IgD-negative memory B cell (primary cell): ENCODE results near the gene LCLAT1. TPM values are rescaled to one million over a fixed set of nuclear protein-coding genes. Genes with fewer than 3 reads are reported as not detected.

Experiments
- H3K27ac Mint-ChIP-seq, 3 donors: one replicate each; pipeline ENCODE4 v1.8.0; 2020 to 2022; ENCODE audit warnings: mild to moderate bottlenecking in 3 of 3, mixed read lengths in 3 of 3, moderate library complexity in 1 of 3
- H3K27me3 Mint-ChIP-seq: one replicate; pipeline ENCODE4 v1.8.0; 2021; ENCODE audit warnings: mixed read lengths
- H3K36me3 Mint-ChIP-seq: one replicate; pipeline ENCODE4 v1.8.0; 2020; ENCODE audit warnings: mild to moderate bottlenecking, mixed read lengths
- H3K4me1 Mint-ChIP-seq, 3 donors: one replicate each; pipeline ENCODE4 v1.8.0; 2020 to 2022; ENCODE audit warnings: mixed read lengths in 3 of 3, mild to moderate bottlenecking in 1 of 3
- H3K4me3 Mint-ChIP-seq, 4 donors: one replicate each; pipeline ENCODE4 v1.8.0; 2020 to 2022; ENCODE audit warnings: mild to moderate bottlenecking in 4 of 4, mixed read lengths in 4 of 4, moderate library complexity in 3 of 4
- H3K9me3 Mint-ChIP-seq, 3 donors: one replicate each; pipeline ENCODE4 v1.8.0; 2020 to 2021; ENCODE audit warnings: mixed read lengths in 3 of 3, mild to moderate bottlenecking in 1 of 3
- polyA plus RNA-seq: library from polyadenylated mRNA; unstranded; fragments of 300-500 nt; fragmentation: Illumina TruSeq; gene quantifications from one replicate; pipeline ENCODE4 v1.2.3, GENCODE V29; 2021

The LCLAT1 gene
- polyA plus RNA-seq, 1 donor from 2014 or later, result 14.3 TPM

GRCh38 chr2:30645081-30645744 is 198.2 kb downstream of the LCLAT1 start:
- H3K4me1 Mint-ChIP-seq, result peaks cover 3 to 8% (median 6%) of the 10 kb centered on the region in 3 donors
- no peaks in the 10 kb centered on the region for H3K9me3 Mint-ChIP-seq
- no peak overlapping the region for H3K27ac Mint-ChIP-seq
- H3K27me3 Mint-ChIP-seq, result no peaks in the 10 kb centered on the region
- H3K36me3 Mint-ChIP-seq, result peaks cover 3% of the 10 kb centered on the region
- H3K4me3 Mint-ChIP-seq, result no peak overlapping the region

- Mint-ChIP-seq H3K4me1 (peaks cover 3 to 8% (median 6%) of the 10 kb centered on the region in 3 donors), H3K36me3 (peaks cover under 1% of the 10 kb centered on the region), H3K4me3 (no peak overlapping the region), H3K27ac (no peak overlapping the region), H3K9me3 (no peaks in the 10 kb centered on the region), H3K27me3 (no peaks in the 10 kb centered on the region)
Observed at GRCh38 chr2:30645745-30646119, 198.7 kb downstream of the LCLAT1 start.

- Mint-ChIP-seq H3K4me3 (no peak overlapping the region), H3K4me1 (no peaks in the 10 kb centered on the region), H3K36me3 (no peaks in the 10 kb centered on the region), H3K9me3 (no peaks in the 10 kb centered on the region), H3K27me3 (no peaks in the 10 kb centered on the region), H3K27ac (no peak overlapping the region)
Observed at GRCh38 chr2:30647752-30648457, 200.9 kb downstream of the LCLAT1 start.

GRCh38 chr2:30649278-30649677 is 202.2 kb downstream of the LCLAT1 start:
- Mint-ChIP-seq H3K36me3 (no peaks in the 10 kb centered on the region), H3K9me3 (no peaks in the 10 kb centered on the region), H3K4me1 (no peaks in the 10 kb centered on the region), H3K27ac (no peak overlapping the region), H3K27me3 (no peaks in the 10 kb centered on the region), H3K4me3 (no peak overlapping the region)

GRCh38 chr2:30649828-30650227 is 202.8 kb downstream of the LCLAT1 start:
- H3K27me3 Mint-ChIP-seq, result no peaks in the 10 kb centered on the region
- no peak overlapping the region for H3K4me3 Mint-ChIP-seq
- H3K27ac Mint-ChIP-seq, result no peak overlapping the region
- H3K9me3 Mint-ChIP-seq, result no peaks in the 10 kb centered on the region
- H3K4me1 Mint-ChIP-seq, result no peaks in the 10 kb centered on the region
- no peaks in the 10 kb centered on the region for H3K36me3 Mint-ChIP-seq

- Mint-ChIP-seq H3K4me3 (no peak overlapping the region), H3K4me1 (peaks cover 0 to 2% (median 0%) of the 10 kb centered on the region in 3 donors), H3K27ac (no peak overlapping the region)
Observed at GRCh38 chr2:30652271-30652915, 205.3 kb downstream of the LCLAT1 start.

GRCh38 chr2:30653847-30654246 is 206.8 kb downstream of the LCLAT1 start:
- Mint-ChIP-seq H3K9me3 (no peaks in the 10 kb centered on the region), H3K36me3 (no peaks in the 10 kb centered on the region), H3K4me3 (no peak overlapping the region), H3K27me3 (peaks cover 2% of the 10 kb centered on the region), H3K4me1 (peaks cover 0 to 2% (median 0%) of the 10 kb centered on the region in 3 donors), H3K27ac (no peak overlapping the region)

More at GRCh38 chr2:30652271-30652915, 205.3 kb downstream of the LCLAT1 start:
- Mint-ChIP-seq H3K9me3 (no peaks in the 10 kb centered on the region), H3K36me3 (no peaks in the 10 kb centered on the region), H3K27me3 (peaks cover 2% of the 10 kb centered on the region)

- peaks cover 0 to 2% (median 0%) of the 10 kb centered on the region in 3 donors for H3K4me1 Mint-ChIP-seq
- H3K4me3 Mint-ChIP-seq, result no peak overlapping the region
- H3K27me3 Mint-ChIP-seq, result peaks cover 2% of the 10 kb centered on the region
- no peak overlapping the region for H3K27ac Mint-ChIP-seq
- H3K9me3 Mint-ChIP-seq, result no peaks in the 10 kb centered on the region
- H3K36me3 Mint-ChIP-seq, result no peaks in the 10 kb centered on the region
Observed at GRCh38 chr2:30654404-30654803, 207.4 kb downstream of the LCLAT1 start.

- no peak overlapping the region for H3K27ac Mint-ChIP-seq
- no peaks in the 10 kb centered on the region for H3K36me3 Mint-ChIP-seq
- H3K27me3 Mint-ChIP-seq, result peaks cover 5% of the 10 kb centered on the region
- H3K4me1 Mint-ChIP-seq, result peaks cover 0 to 2% (median 0%) of the 10 kb centered on the region in 3 donors
- no peak overlapping the region for H3K4me3 Mint-ChIP-seq
- no peaks in the 10 kb centered on the region for H3K9me3 Mint-ChIP-seq
Observed at GRCh38 chr2:30655211-30655610, 208.2 kb downstream of the LCLAT1 start.

- no peaks in the 10 kb centered on the region for H3K9me3 Mint-ChIP-seq
- no peaks in the 10 kb centered on the region for H3K36me3 Mint-ChIP-seq
- peaks cover 0 to 2% (median 0%) of the 10 kb centered on the region in 3 donors for H3K4me1 Mint-ChIP-seq
- no peak overlapping the region for H3K4me3 Mint-ChIP-seq
- peaks cover 5% of the 10 kb centered on the region for H3K27me3 Mint-ChIP-seq
- peak overlapping the region in 1 of 3 donors; percentile 73 for H3K27ac Mint-ChIP-seq
Observed at GRCh38 chr2:30655660-30656059, 208.6 kb downstream of the LCLAT1 start.

- Mint-ChIP-seq H3K36me3 (no peaks in the 10 kb centered on the region), H3K9me3 (no peaks in the 10 kb centered on the region), H3K4me1 (peaks cover 0 to 2% (median 0%) of the 10 kb centered on the region in 3 donors), H3K27me3 (peaks cover 5% of the 10 kb centered on the region), H3K4me3 (peak overlapping the region in 1 of 4 donors; percentile 73), H3K27ac (peak overlapping the region in 1 of 3 donors; percentile 73)
Observed at GRCh38 chr2:30656079-30656478, 209.0 kb downstream of the LCLAT1 start.

- H3K9me3 Mint-ChIP-seq, result peaks cover 2 to 9% (median 5%) of the 10 kb centered on the region in 3 donors
- peaks cover 0 to 3% (median 2%) of the 10 kb centered on the region in 3 donors for H3K4me1 Mint-ChIP-seq
- peaks cover 5% of the 10 kb centered on the region for H3K27me3 Mint-ChIP-seq
- peak overlapping the region in 1 of 3 donors; percentile 29 for H3K27ac Mint-ChIP-seq
- no peak overlapping the region for H3K4me3 Mint-ChIP-seq
- no peaks in the 10 kb centered on the region for H3K36me3 Mint-ChIP-seq
Observed at GRCh38 chr2:30661173-30662107, 214.4 kb downstream of the LCLAT1 start.

GRCh38 chr2:30662268-30663131 is 215.5 kb downstream of the LCLAT1 start:
- Mint-ChIP-seq H3K9me3 (peaks cover 4 to 18% (median 9%) of the 10 kb centered on the region in 3 donors), H3K27me3 (peaks cover 3% of the 10 kb centered on the region), H3K27ac (no peak overlapping the region), H3K4me3 (no peak overlapping the region), H3K36me3 (peaks cover 5% of the 10 kb centered on the region), H3K4me1 (peaks cover 0 to 5% (median 4%) of the 10 kb centered on the region in 3 donors)

GRCh38 chr2:30663321-30663720 is 216.3 kb downstream of the LCLAT1 start:
- Mint-ChIP-seq H3K27me3 (peaks cover 3% of the 10 kb centered on the region), H3K36me3 (peaks cover 5% of the 10 kb centered on the region), H3K27ac (no peak overlapping the region), H3K4me3 (no peak overlapping the region), H3K4me1 (peaks cover 0 to 5% (median 4%) of the 10 kb centered on the region in 3 donors), H3K9me3 (peaks cover 4 to 22% (median 13%) of the 10 kb centered on the region in 3 donors)
